Effector memory CD8-positive, alpha-beta T cell (primary cell): Measurements from ENCODE around the gene PPM1H.

Experiments used
- ATAC-seq: fragments of 150-1000 bp; cut with Tn5 transposase; replicated peaks from 2 replicates; pipeline ENCODE4 v1.10.0; 2021; ENCODE audit warnings: mild to moderate bottlenecking, moderate library complexity
- DNase-seq, 3 experiments: peaks; one replicate each; pipeline ENCODE4 v3.0.0; 2021
- H3K27ac Mint-ChIP-seq, 2 donors: one replicate each; pipeline ENCODE4 v1.8.0; 2022; ENCODE audit warnings: mild to moderate bottlenecking in 2 of 2, mixed read lengths in 2 of 2, moderate library complexity in 2 of 2
- H3K27me3 Mint-ChIP-seq, 2 donors: one replicate each; pipeline ENCODE4 v1.8.0; 2022; ENCODE audit warnings: mixed read lengths in 2 of 2
- H3K36me3 Mint-ChIP-seq: one replicate; pipeline ENCODE4 v1.8.0; 2022; ENCODE audit warnings: mild to moderate bottlenecking, moderate library complexity, mixed read lengths; ENCODE audit not compliant: insufficient read depth
- H3K4me1 Mint-ChIP-seq, 2 donors: one replicate each; pipeline ENCODE4 v1.8.0; 2022; ENCODE audit warnings: low read depth in 2 of 2, mixed read lengths in 2 of 2
- H3K4me3 Mint-ChIP-seq, 2 donors: one replicate each; pipeline ENCODE4 v1.8.0; 2022; ENCODE audit warnings: mild to moderate bottlenecking in 2 of 2, mixed read lengths in 2 of 2, moderate library complexity in 2 of 2
- H3K9me3 Mint-ChIP-seq, 2 donors: one replicate each; pipeline ENCODE4 v1.8.0; 2022; ENCODE audit warnings: mixed read lengths in 2 of 2

The PPM1H gene

DNA sequence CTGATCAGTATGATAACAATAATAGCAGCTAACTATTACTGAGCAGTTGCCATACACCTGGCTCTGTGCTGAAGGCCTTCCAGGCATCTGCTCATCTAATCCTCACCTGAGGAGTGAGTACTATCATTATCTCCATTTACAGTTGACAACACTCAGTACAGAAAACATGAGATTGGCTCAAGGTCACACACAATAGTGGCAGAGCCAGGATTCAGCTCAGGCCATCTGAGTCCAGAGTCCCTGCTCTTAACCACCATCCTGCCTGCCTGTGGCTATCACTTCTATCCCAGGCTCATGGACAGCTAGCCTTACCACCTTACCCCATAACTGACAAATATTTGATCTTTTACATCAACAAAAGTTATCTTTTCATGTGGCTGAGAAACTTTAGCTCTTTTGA is 155.5 kb downstream of the PPM1H start:
- ATAC-seq (no peak), DNase-seq (no peak)
- H3K9me3 Mint-ChIP-seq: no peaks in the 10 kb centered on the region
- H3K36me3 Mint-ChIP-seq: no peaks in the 10 kb centered on the region
- no peaks in the 10 kb centered on the region for H3K4me1 Mint-ChIP-seq
- no peaks in the 10 kb centered on the region for H3K27me3 Mint-ChIP-seq
- no peak overlapping the region for H3K27ac Mint-ChIP-seq
- H3K4me3 Mint-ChIP-seq: no peak overlapping the region

- Mint-ChIP-seq H3K4me3 (no peak overlapping the region), H3K27me3 (no peaks in the 10 kb centered on the region), H3K4me1 (no peaks in the 10 kb centered on the region), H3K9me3 (no peaks in the 10 kb centered on the region), H3K36me3 (no peaks in the 10 kb centered on the region), H3K27ac (no peak overlapping the region)
- DNase-seq (no peak), ATAC-seq (no peak)
Measured at GRCh38 chr12:62778187-62778586, 156.8 kb downstream of the PPM1H start.

DNA sequence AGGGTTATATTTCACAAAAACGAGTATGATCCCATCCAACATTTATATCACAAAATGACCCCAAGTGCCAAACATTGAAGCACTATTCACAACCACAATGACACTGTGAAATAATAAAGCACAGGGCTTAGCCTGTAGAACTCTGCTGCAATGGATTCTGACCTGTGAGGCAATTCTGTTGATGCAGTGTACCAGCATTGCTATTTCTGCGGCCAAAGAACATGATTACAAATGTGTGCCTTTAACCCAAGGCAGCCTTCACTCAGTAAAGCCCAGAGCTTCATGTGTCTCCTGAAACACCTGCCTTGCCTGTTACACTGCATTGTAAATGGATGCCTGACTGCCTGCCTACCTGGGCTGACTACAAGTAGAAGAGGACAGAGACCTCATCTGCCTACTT is 158.0 kb downstream of the PPM1H start:
- no peaks in the 10 kb centered on the region for H3K27me3 Mint-ChIP-seq
- no peak overlapping the region for H3K27ac Mint-ChIP-seq
- DNase-seq (no peak), ATAC-seq (no peak)
- H3K9me3 Mint-ChIP-seq: no peaks in the 10 kb centered on the region
- H3K4me1 Mint-ChIP-seq: peaks cover 0 to 3% of the 10 kb centered on the region in 2 donors
- H3K36me3 Mint-ChIP-seq: no peaks in the 10 kb centered on the region
- no peak overlapping the region for H3K4me3 Mint-ChIP-seq

DNA sequence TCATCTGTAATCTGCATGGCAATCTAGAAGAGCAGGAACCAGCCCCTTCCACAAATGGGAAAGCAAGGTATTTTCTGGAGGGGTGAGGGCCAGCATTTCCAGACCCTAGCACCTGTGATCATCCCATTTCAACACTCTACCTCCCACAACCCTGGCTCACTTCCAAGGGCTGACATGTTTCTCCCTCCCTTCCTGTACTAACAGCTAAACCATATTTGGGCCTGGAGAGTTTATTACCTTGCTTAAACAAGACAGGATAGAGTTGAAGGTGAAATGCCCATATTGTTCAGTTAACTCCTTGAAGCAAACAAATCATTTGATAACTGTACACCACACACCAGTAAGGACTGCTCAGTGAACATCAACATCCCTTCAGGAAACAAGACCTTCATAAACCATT is 158.4 kb downstream of the PPM1H start:
- no peak overlapping the region for H3K4me3 Mint-ChIP-seq
- peaks cover 0 to 3% of the 10 kb centered on the region in 2 donors for H3K4me1 Mint-ChIP-seq
- ATAC-seq (no peak), DNase-seq (no peak)
- no peak overlapping the region for H3K27ac Mint-ChIP-seq
- no peaks in the 10 kb centered on the region for H3K9me3 Mint-ChIP-seq
- no peaks in the 10 kb centered on the region for H3K27me3 Mint-ChIP-seq
- no peaks in the 10 kb centered on the region for H3K36me3 Mint-ChIP-seq

DNA sequence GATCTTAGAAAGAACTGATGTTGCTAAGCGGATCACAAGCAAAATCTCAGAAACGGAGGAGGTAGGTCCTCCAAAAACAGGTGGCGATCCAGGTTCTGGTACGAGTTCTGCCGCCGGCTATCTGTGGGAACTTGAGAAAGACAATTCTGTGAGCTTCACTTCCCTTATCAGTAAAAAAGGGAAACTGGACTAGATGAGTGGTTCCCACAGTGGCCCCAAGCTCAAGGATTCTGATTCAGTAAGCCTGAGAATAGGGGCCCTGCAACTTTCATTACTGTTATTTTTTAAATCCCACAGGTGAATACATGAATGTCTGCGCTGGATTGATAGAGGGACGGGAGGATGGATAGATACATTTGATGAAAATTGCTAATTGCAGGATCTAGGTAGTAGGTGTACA is 160.2 kb downstream of the PPM1H start:
- ATAC-seq (no peak), DNase-seq (no peak)

DNA sequence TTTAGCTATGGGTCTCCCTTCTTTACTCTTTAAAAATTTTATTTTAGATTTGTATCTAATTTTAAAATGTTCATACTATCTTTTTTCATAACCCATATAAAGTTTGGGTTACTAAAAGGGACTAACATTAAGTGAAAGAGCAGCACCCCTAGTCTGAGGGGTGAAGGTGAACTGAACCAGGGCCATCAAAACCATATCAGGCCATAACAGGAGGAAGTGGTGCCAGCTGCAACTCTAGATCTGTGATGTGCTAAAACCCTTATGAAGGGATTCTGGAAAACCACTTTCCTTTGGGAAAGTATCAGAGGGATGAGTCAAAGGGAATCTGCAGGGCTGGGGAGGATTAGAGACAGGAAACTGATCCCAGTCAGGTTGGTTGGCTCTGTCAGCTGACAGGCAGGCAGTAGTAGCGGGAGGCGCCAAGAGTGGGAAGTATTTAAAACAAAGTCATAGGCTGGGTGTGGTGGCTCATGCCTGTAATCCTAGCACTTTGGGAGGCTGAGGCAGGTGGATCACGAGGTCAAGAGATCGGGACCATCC is 162.5 kb downstream of the PPM1H start:
- no peak for ATAC-seq
- no peaks in the 10 kb centered on the region for H3K27me3 Mint-ChIP-seq
- no peak overlapping the region for H3K27ac Mint-ChIP-seq
- H3K4me3 Mint-ChIP-seq: no peak overlapping the region
- peaks cover 0 to 3% of the 10 kb centered on the region in 2 donors for H3K4me1 Mint-ChIP-seq
- no peaks in the 10 kb centered on the region for H3K9me3 Mint-ChIP-seq
- no peaks in the 10 kb centered on the region for H3K36me3 Mint-ChIP-seq
- DNase-seq: no peak

More for the DNA sequence above, 160.2 kb downstream of the PPM1H start:
- H3K36me3 Mint-ChIP-seq: no peaks in the 10 kb centered on the region
- H3K27ac Mint-ChIP-seq: no peak overlapping the region
- H3K27me3 Mint-ChIP-seq: no peaks in the 10 kb centered on the region
- no peak overlapping the region for H3K4me3 Mint-ChIP-seq
- H3K4me1 Mint-ChIP-seq: peaks cover 0 to 3% of the 10 kb centered on the region in 2 donors
- no peaks in the 10 kb centered on the region for H3K9me3 Mint-ChIP-seq

DNA sequence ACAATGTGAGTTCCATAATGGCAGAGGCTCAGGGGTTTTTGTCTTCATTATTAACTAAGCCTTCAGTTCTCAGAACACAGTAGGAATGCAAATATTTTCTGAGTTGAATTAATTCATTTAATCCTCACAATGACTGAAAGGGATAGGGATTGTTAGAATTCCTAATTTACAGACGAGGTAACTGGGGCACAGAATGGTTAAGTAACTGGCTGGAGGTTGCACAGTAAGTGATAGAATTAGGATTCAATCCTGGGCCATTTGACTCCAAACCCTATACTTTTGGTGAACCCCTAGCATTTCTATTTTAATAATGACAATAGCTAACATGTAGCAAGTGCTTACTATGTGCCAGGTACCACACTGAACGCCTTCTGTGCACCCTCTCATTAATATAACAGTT is 163.1 kb downstream of the PPM1H start:
- DNase-seq (no peak), ATAC-seq (no peak)
- H3K36me3 Mint-ChIP-seq: no peaks in the 10 kb centered on the region
- no peaks in the 10 kb centered on the region for H3K27me3 Mint-ChIP-seq
- H3K9me3 Mint-ChIP-seq: no peaks in the 10 kb centered on the region
- H3K4me1 Mint-ChIP-seq: peaks cover 0 to 3% of the 10 kb centered on the region in 2 donors
- H3K27ac Mint-ChIP-seq: no peak overlapping the region
- H3K4me3 Mint-ChIP-seq: no peak overlapping the region

- Mint-ChIP-seq H3K27me3 (no peaks in the 10 kb centered on the region), H3K9me3 (no peaks in the 10 kb centered on the region), H3K4me3 (no peak overlapping the region), H3K36me3 (no peaks in the 10 kb centered on the region), H3K27ac (no peak overlapping the region), H3K4me1 (peaks cover 0 to 3% of the 10 kb centered on the region in 2 donors)
- no peak for DNase-seq
- no peak for ATAC-seq
Measured at GRCh38 chr12:62770381-62770780, 164.6 kb downstream of the PPM1H start.

DNA sequence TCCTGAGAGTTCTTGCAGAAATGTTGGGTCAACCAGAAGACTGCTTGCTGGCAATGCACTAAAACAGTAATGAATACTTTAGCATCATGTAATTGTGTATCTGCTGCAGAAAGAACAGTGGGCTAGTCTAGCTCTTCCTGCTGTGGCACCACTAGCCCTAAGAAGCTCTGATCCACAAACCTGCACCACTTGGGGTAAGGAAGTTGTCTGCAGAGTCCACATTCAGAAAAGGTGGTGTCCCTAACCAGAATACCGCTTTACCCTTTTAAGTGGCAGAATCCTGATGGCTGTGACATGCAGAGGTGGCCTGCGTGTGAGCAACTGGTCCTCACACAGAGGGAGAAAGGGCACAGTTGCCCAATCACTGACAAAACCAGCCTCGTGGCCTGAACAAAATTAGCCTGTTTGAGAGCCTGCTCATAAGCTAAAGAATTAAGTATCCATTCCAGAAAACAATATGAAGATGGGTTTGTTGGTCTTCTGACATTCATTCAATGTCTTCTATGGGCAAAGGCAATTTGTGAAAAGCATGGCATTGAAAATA is 165.8 kb downstream of the PPM1H start:
- ATAC-seq (no peak), DNase-seq (no peak)
- Mint-ChIP-seq H3K9me3 (no peaks in the 10 kb centered on the region), H3K36me3 (no peaks in the 10 kb centered on the region), H3K27ac (no peak overlapping the region), H3K4me3 (no peak overlapping the region), H3K27me3 (peaks cover 0 to 2% of the 10 kb centered on the region in 2 donors), H3K4me1 (peaks cover 0 to 3% of the 10 kb centered on the region in 2 donors)

DNA sequence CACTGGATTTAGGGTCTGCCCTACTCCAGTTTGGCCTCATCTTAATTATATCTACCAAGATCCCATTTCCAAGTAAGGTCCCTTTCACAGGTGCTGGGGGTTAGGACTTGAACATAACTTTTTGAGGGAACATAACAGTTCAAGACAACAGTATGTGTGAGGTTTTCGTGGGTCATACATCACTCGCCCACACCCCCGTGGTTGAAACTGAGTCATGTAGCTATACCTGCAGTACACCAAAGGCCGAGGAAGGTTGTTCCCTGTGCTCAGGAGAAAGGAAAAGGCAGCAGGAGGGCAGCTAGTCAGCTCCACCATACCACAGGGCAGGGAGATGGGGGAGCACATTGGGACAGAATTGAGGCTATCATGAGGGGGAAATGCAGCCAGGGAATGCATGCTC is 167.0 kb downstream of the PPM1H start:
- H3K27me3 Mint-ChIP-seq: peaks cover 0 to 7% of the 10 kb centered on the region in 2 donors
- H3K9me3 Mint-ChIP-seq: no peaks in the 10 kb centered on the region
- DNase-seq: no peak
- H3K36me3 Mint-ChIP-seq: no peaks in the 10 kb centered on the region
- no peak overlapping the region for H3K4me3 Mint-ChIP-seq
- peaks cover 0 to 3% of the 10 kb centered on the region in 2 donors for H3K4me1 Mint-ChIP-seq
- no peak for ATAC-seq
- H3K27ac Mint-ChIP-seq: no peak overlapping the region

DNA sequence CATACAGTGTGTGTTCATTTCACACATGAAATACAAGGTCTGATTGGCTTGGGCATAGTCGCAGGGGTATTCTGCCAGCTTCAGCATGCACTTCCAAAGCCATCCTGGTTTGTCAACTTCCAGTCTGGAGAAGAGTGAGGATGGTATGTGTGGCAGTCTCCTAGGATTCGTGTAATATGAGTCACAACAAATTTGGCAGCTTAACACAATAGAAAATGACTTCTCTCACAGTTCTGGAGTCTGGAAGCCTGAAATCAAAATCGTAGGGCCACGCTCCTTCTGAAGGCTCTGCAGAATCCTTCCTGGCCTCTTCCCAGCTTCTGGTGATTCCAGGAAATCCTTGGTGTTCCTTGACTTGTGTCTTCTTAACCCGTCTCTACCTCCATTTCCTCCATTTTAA is 167.5 kb downstream of the PPM1H start:
- DNase-seq: no peak
- Mint-ChIP-seq H3K36me3 (no peaks in the 10 kb centered on the region), H3K27ac (no peak overlapping the region)

GRCh38 chr12:62766496-62766895 is 168.5 kb downstream of the PPM1H start:
- Mint-ChIP-seq H3K4me3 (no peak overlapping the region), H3K27ac (no peak overlapping the region), H3K4me1 (no peaks in the 10 kb centered on the region), H3K27me3 (peaks cover 0 to 7% of the 10 kb centered on the region in 2 donors), H3K9me3 (no peaks in the 10 kb centered on the region), H3K36me3 (no peaks in the 10 kb centered on the region)
- ATAC-seq (no peak), DNase-seq (no peak)

More for the DNA sequence above, 167.5 kb downstream of the PPM1H start:
- no peaks in the 10 kb centered on the region for H3K9me3 Mint-ChIP-seq
- no peak for ATAC-seq
- H3K27me3 Mint-ChIP-seq: peaks cover 0 to 7% of the 10 kb centered on the region in 2 donors
- H3K4me3 Mint-ChIP-seq: no peak overlapping the region
- peaks cover 0 to 1% of the 10 kb centered on the region in 2 donors for H3K4me1 Mint-ChIP-seq

GRCh38 chr12:62763861-62764645 is 170.9 kb downstream of the PPM1H start:
- Mint-ChIP-seq H3K27me3 (peaks cover 16 to 25% of the 10 kb centered on the region in 2 donors), H3K4me1 (peaks cover 0 to 8% of the 10 kb centered on the region in 2 donors), H3K4me3 (no peak overlapping the region), H3K9me3 (no peaks in the 10 kb centered on the region), H3K36me3 (no peaks in the 10 kb centered on the region), H3K27ac (no peak overlapping the region)
- no peak for DNase-seq
- no peak for ATAC-seq

DNA sequence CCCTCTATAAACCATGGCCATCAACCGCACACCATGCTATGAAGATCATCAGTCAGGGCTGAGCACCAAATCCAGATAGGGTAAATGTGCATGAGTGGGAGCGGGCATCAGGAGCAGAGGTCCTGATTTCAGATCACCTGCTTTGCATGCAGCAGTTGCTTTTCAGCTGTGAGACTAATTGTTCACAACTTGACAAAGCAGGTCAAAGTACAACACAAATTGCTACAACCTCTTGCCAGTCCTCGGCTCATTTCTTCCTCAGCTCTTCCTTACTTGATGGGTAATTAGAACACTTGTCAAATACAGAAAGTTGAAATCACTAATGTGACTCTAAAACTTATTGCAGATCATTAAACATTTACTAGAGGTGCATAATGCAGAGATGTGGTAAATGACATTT is 171.6 kb downstream of the PPM1H start:
- no peaks in the 10 kb centered on the region for H3K9me3 Mint-ChIP-seq
- H3K4me3 Mint-ChIP-seq: no peak overlapping the region
- ATAC-seq (no peak), DNase-seq (no peak)
- peaks cover 21 to 29% of the 10 kb centered on the region in 2 donors for H3K27me3 Mint-ChIP-seq
- no peaks in the 10 kb centered on the region for H3K36me3 Mint-ChIP-seq
- H3K27ac Mint-ChIP-seq: no peak overlapping the region
- H3K4me1 Mint-ChIP-seq: peaks cover 0 to 8% of the 10 kb centered on the region in 2 donors
